GM23248 (cell line): Measurements from ENCODE around the gene DDX60. TPM values are rescaled to one million over a fixed set of nuclear protein-coding genes. Genes with fewer than 3 reads are reported as not detected.
"Not testable (repeated sequence)": the region's sequence is repeated elsewhere in the genome, so short reads cannot be mapped to it uniquely, and the experiment has no call there.

Source experiments
- DNase-seq: peaks from one replicate; pipeline ENCODE4 v3.0.0-alpha.2; 2015
- H2AFZ ChIP-seq: fragments of 200-600 bp; sonication (generic); 2 replicates; pipeline ENCODE4 v1.6.1; 2016; ENCODE audit warnings: antibody characterized with exemption
- H3F3A ChIP-seq: fragments of 200-600 bp; sonication (generic); 2 replicates; pipeline ENCODE4 v1.6.1; 2016; ENCODE audit warnings: mild to moderate bottlenecking, antibody characterized with exemption, mixed run types; ENCODE audit not compliant: insufficient read depth
- H3K27ac ChIP-seq: fragments of 200-600 bp; sonication (generic); 2 replicates; pipeline ENCODE4 v1.5.1; 2016; ENCODE audit warnings: mild to moderate bottlenecking
- H3K27me3 ChIP-seq: fragments of 200-600 bp; sonication (generic); replicated peaks from 2 replicates; pipeline ENCODE4 v1.6.1; 2016; ENCODE audit warnings: mild to moderate bottlenecking; ENCODE audit not compliant: insufficient read depth
- H3K36me3 ChIP-seq: fragments of 200-600 bp; sonication (generic); 2 replicates; pipeline ENCODE4 v1.6.1; 2016; ENCODE audit warnings: low read depth, mild to moderate bottlenecking
- H3K4me1 ChIP-seq: fragments of 200-600 bp; sonication (generic); 2 replicates; pipeline ENCODE4 v1.6.1; 2016; ENCODE audit warnings: mild to moderate bottlenecking; ENCODE audit not compliant: insufficient read depth
- H3K4me2 ChIP-seq: fragments of 200-600 bp; sonication (generic); one replicate; pipeline ENCODE4 v1.6.1; 2016; ENCODE audit warnings: mild to moderate bottlenecking; ENCODE audit not compliant: unreplicated experiment
- H3K4me3 ChIP-seq: fragments of 200-600 bp; sonication (generic); 2 replicates; pipeline ENCODE4 v1.5.1; 2016; ENCODE audit warnings: mild to moderate bottlenecking
- H3K79me2 ChIP-seq: fragments of 200-600 bp; sonication (generic); 2 replicates; pipeline ENCODE4 v1.6.1; 2016; ENCODE audit warnings: mild to moderate bottlenecking; ENCODE audit not compliant: insufficient read depth
- H3K9ac ChIP-seq: fragments of 200-600 bp; sonication (generic); 2 replicates; pipeline ENCODE4 v1.6.1; 2016; ENCODE audit warnings: mild to moderate bottlenecking
- H3K9me2 ChIP-seq: fragments of 200-600 bp; sonication (generic); 2 replicates; pipeline ENCODE4 v1.6.1; 2016; ENCODE audit warnings: mixed run types, mild to moderate bottlenecking, moderate library complexity; ENCODE audit not compliant: insufficient read depth
- H3K9me3 ChIP-seq: fragments of 200-600 bp; sonication (generic); one replicate; pipeline ENCODE4 v1.6.1; 2017; ENCODE audit warnings: low read depth
- H4K20me1 ChIP-seq: fragments of 200-600 bp; sonication (generic); 2 replicates; pipeline ENCODE4 v1.6.0; 2016; ENCODE audit not compliant: insufficient read depth
- EZH2 ChIP-seq: fragments of 200-600 bp; sonication (generic); IDR thresholded peaks from 2 replicates; pipeline ENCODE4 v1.6.1; 2018; ENCODE audit warnings: antibody characterized with exemption, mild to moderate bottlenecking; ENCODE audit not compliant: insufficient read depth, poor library complexity, severe bottlenecking
- EZH2phosphoT487 ChIP-seq: fragments of 200-600 bp; sonication (generic); IDR thresholded peaks from 2 replicates; pipeline ENCODE4 v1.6.1; 2018; ENCODE audit warnings: antibody characterized with exemption, moderate library complexity, mild to moderate bottlenecking, low read depth; ENCODE audit not compliant: insufficient read depth
- WGBS, 2 experiments: methylation state at CpG; one replicate each; pipeline ENCODE4 v1.1.6; 2015 to 2017; ENCODE audit warnings: low lambda C conversion rate in 2 of 2, low coverage in 1 of 2; ENCODE audit errors: missing lambda C conversion rate in 2 of 2; 5-methylcytosine and 5-hydroxymethylcytosine counted together
- in situ Hi-C: fragments of 300-500 bp; cut with MboI; formaldehyde crosslinking; loops from 2 replicates; pipeline ENCODE4 v1.15.0; 2020
- polyA plus RNA-seq: library from polyadenylated mRNA; unstranded; fragments of >200 nt; fragmentation: Nextera tagmentation; extraction: Ambion mirVana; gene quantifications from 2 replicates; pipeline ENCODE4 v1.2.1, GENCODE V29; 2016
- total RNA-seq: library from RNA; depleted of rRNA; stranded (reverse); fragments of >200 nt; shearing (Covaris generic); gene quantifications from 2 replicates; pipeline ENCODE4 v1.2.3, GENCODE V29; 2014

Gene DDX60
- total and polyA plus RNA-seq, 2 experiments from 2014 or later, result 1.8 to 7.1 TPM

GRCh38 chr4:168337550-168337940 lies 19.0 kb upstream of the DDX60 start:
- no peak for DNase-seq
- no peak overlapping the region for H3K4me3 ChIP-seq
- no peak overlapping the region for H3K4me2 ChIP-seq
- no peak overlapping the region for H3K9ac ChIP-seq
- no peaks in the 10 kb centered on the region for H3K4me1 ChIP-seq
- in situ Hi-C loops, result no loop called here
- no peak overlapping the region for H2AFZ ChIP-seq
- H4K20me1 ChIP-seq, result no peaks in the 10 kb centered on the region
- no peaks in the 10 kb centered on the region; the same call in 1 of the 2 replicates for H3K9me2 ChIP-seq
- H3K36me3 ChIP-seq, result no peaks in the 10 kb centered on the region
- no peaks in the 10 kb centered on the region for H3K9me3 ChIP-seq
- TF ChIP-seq EZH2phosphoT487, result no peak
- no peak for TF ChIP-seq EZH2
- WGBS, 2 experiments, result 87 to 89% methylated on average over 3 of the region's 3 CpGs
- H3K27ac ChIP-seq, result no peak overlapping the region
- no peaks in the 10 kb centered on the region for H3F3A ChIP-seq
- H3K79me2 ChIP-seq, result no peaks in the 10 kb centered on the region
- H3K27me3 ChIP-seq, result no peaks in the 10 kb centered on the region

GRCh38 chr4:168336837-168337549 lies 18.4 kb upstream of the DDX60 start:
- Histone ChIP-seq H3K27me3 (no peaks in the 10 kb centered on the region), H3K9me3 (no peaks in the 10 kb centered on the region), H3F3A (no peaks in the 10 kb centered on the region), H4K20me1 (no peaks in the 10 kb centered on the region), H2AFZ (no peak overlapping the region), H3K4me3 (no peak overlapping the region), H3K27ac (no peak overlapping the region), H3K79me2 (no peaks in the 10 kb centered on the region), H3K36me3 (no peaks in the 10 kb centered on the region), H3K4me2 (no peak overlapping the region), H3K9ac (no peak overlapping the region), H3K9me2 (no peaks in the 10 kb centered on the region; the same call in 1 of the 2 replicates), H3K4me1 (no peaks in the 10 kb centered on the region)
- TF ChIP-seq EZH2 (no peak), EZH2phosphoT487 (no peak)
- 70 to 77% methylated on average over 3 of the region's 3 CpGs for WGBS, 2 experiments
- DNase-seq, result no peak
- in situ Hi-C loops, result no loop called here

- Histone ChIP-seq H3K27ac (no peak overlapping the region), H3K4me1 (no peaks in the 10 kb centered on the region), H3K4me2 (no peak overlapping the region), H2AFZ (no peak overlapping the region), H3F3A (no peaks in the 10 kb centered on the region), H4K20me1 (no peaks in the 10 kb centered on the region), H3K9me2 (no peaks in the 10 kb centered on the region), H3K27me3 (no peaks in the 10 kb centered on the region), H3K36me3 (no peaks in the 10 kb centered on the region), H3K79me2 (no peaks in the 10 kb centered on the region), H3K9me3 (no peaks in the 10 kb centered on the region), H3K4me3 (no peak overlapping the region), H3K9ac (no peak overlapping the region)
- in situ Hi-C loops, result no loop called here
- no peak for DNase-seq
- TF ChIP-seq EZH2phosphoT487 (no peak), EZH2 (no peak)
Observed at GRCh38 chr4:168335621-168336020, 17.1 kb upstream of the DDX60 start.

GRCh38 chr4:168334053-168334452 lies 15.5 kb upstream of the DDX60 start:
- H3K9me2 ChIP-seq, result no peaks in the 10 kb centered on the region
- H3K4me1 ChIP-seq, result no peaks in the 10 kb centered on the region
- no peaks in the 10 kb centered on the region for H3F3A ChIP-seq
- 79 to 88% methylated on average over 1 of the region's 1 CpG for WGBS, 2 experiments
- H3K4me3 ChIP-seq, result no peak overlapping the region
- no peak overlapping the region for H3K4me2 ChIP-seq
- H2AFZ ChIP-seq, result no peak overlapping the region
- no peaks in the 10 kb centered on the region for H3K36me3 ChIP-seq
- no peak for DNase-seq
- H3K9ac ChIP-seq, result no peak overlapping the region
- no peaks in the 10 kb centered on the region for H3K27me3 ChIP-seq
- no peaks in the 10 kb centered on the region for H3K9me3 ChIP-seq
- TF ChIP-seq EZH2 (no peak), EZH2phosphoT487 (no peak)
- H4K20me1 ChIP-seq, result no peaks in the 10 kb centered on the region
- no peaks in the 10 kb centered on the region for H3K79me2 ChIP-seq
- in situ Hi-C loops, result no loop called here
- no peak overlapping the region for H3K27ac ChIP-seq

GRCh38 chr4:168330575-168330974 lies 12.0 kb upstream of the DDX60 start:
- H4K20me1 ChIP-seq, H3K79me2 ChIP-seq: not testable (repeated sequence)
- 44 to 46% methylated on average over 3 of the region's 3 CpGs for WGBS, 2 experiments

More at GRCh38 chr4:168330575-168330974, 12.0 kb upstream of the DDX60 start:
- H3K9ac ChIP-seq, DNase-seq, H3K4me2 ChIP-seq, H2AFZ ChIP-seq, H3K9me2 ChIP-seq, H3K27ac ChIP-seq, H3K4me3 ChIP-seq, H3F3A ChIP-seq, in situ Hi-C loops, H3K4me1 ChIP-seq, H3K36me3 ChIP-seq, H3K9me3 ChIP-seq, H3K27me3 ChIP-seq: not testable (repeated sequence)
